Activated naive CD8-positive, alpha-beta T cell treated with anti-CD3 and anti-CD28 coated beads, Interleukin-2, amount 10 ng/mL, durations not matched to agents 7 days and 5 days (primary cell): ENCODE data around the gene CUL7. TPM values are rescaled to one million over a fixed set of nuclear protein-coding genes. Genes with fewer than 3 reads are reported as not detected.
A peak's percentile ranks its signal among the peaks of the same experiment; 100 is the strongest.

Experiments
- ATAC-seq: fragments of 150-1000 bp; cut with Tn5 transposase; one replicate; pipeline ENCODE4 v1.10.0; 2021; ENCODE audit warnings: low read depth, moderate library complexity
- POLR2A ChIA-PET: fragments of 350-600 bp; sonication (Branson Sonifier 250); formaldehyde crosslinking; loops from one replicate; lab custom pipeline; 2021; ENCODE audit warnings: antibody characterized with exemption; lab: Charles Lee
- DNase-seq: peaks from one replicate; pipeline ENCODE4 v3.0.0; 2021
- H3K27ac Mint-ChIP-seq: one replicate; pipeline ENCODE4 v1.8.0; 2022; ENCODE audit warnings: mild to moderate bottlenecking, mixed read lengths
- H3K27me3 Mint-ChIP-seq: one replicate; pipeline ENCODE4 v1.8.0; 2022; ENCODE audit warnings: mild to moderate bottlenecking, moderate library complexity, mixed read lengths
- H3K36me3 Mint-ChIP-seq: one replicate; pipeline ENCODE4 v1.8.0; 2021; ENCODE audit warnings: mild to moderate bottlenecking, mixed read lengths
- H3K4me1 Mint-ChIP-seq: one replicate; pipeline ENCODE4 v1.8.0; 2021; ENCODE audit warnings: mixed read lengths
- H3K4me3 Mint-ChIP-seq: one replicate; pipeline ENCODE4 v1.8.0; 2022; ENCODE audit warnings: mild to moderate bottlenecking, moderate library complexity, mixed read lengths
- H3K9me3 Mint-ChIP-seq: one replicate; pipeline ENCODE4 v1.8.0; 2021; ENCODE audit warnings: mixed read lengths
- total RNA-seq, 2 experiments: library from RNA; stranded (reverse); gene quantifications; one replicate each; pipeline ENCODE4 v1.2.3, GENCODE V29; 2021

Gene CUL7
- 10 to 100 TPM; 10.2 to 12.7 TPM for total RNA-seq

DNA sequence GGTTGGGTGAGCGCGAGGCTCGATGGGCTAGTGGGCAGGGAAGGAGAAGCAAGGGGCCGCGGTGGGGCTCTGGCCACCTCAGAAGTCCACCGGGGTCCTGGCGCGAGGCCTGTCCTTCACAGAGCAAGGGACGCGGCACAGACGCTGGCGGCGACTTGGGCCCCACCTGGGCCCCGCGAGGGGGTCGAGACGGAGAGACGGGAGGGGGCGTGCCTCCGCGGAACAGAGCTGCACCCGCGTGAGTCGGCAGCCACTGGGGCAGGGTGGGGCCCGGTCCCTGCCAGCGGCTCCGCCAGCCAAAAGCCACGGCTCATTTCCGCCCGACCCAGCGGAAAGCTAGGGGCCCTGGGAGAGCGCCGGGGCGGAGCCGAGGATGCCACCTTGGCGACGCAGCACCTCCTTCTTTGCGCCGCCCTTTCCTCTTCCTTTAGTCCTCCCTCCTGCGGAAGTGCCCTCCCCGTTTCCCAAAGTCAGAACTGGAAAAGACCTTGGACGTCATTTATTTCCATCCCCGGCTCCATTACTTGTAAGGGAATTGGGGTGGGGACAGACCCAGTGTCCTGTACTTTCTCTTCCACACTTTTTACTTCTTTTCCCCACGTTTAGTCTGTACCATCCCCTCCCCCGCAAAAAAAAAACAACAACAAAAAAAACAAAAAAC is at the start of gene CUL7:
Gene CUL7 (minus strand): TSS at position 307 of the 661 bp plus-strand sequence. CDS start 1,063 bp downstream, outside the sequence.
- peak; percentile 93 for DNase-seq
- H3K4me1 Mint-ChIP-seq: peaks cover 40% of the 10 kb centered on the region
- H3K4me3 Mint-ChIP-seq: peak within 1 kb of the TSS; percentile 99
- H3K9me3 Mint-ChIP-seq: no peaks in the 10 kb centered on the region
- POLR2A ChIA-PET: interaction anchor here (0.6 to 3.7 kb wide), 16 partner anchors 10 to 482 kb away, joined by 3 to 29 read pairs (median 4); partner anchors contain the start of genes CNPY3, KLHDC3, MEA1 and PEX6
- H3K27me3 Mint-ChIP-seq: no peaks in the 10 kb centered on the region
- peak; percentile 99 for ATAC-seq
- peak within 1 kb of the TSS; percentile 99 for H3K27ac Mint-ChIP-seq
- H3K36me3 Mint-ChIP-seq: peaks cover 12% of the 10 kb centered on the region

DNA sequence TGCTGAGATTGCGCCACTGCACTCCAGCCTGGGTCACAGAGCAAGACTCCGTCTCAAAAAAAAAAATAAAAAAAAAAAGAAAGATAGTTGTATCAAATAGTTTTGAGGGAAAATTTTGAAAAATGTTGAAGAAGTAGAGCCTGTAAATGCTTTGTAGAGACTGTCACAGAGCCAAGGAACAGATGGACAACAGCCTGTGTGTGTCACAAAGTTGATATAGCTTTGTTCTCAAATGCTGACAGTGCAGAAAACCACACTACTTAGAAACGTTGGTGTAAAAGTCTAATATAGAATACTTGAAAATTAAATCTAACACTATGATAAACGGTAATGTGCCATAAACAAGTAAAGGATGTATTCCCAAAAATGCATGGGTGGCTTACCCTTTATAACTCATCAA is 47.8 kb upstream of the CUL7 start:
- Mint-ChIP-seq H3K36me3 (no peaks in the 10 kb centered on the region), H3K27ac (no peak overlapping the region)

GRCh38 chr6:43097502-43097901 is 43.9 kb upstream of the CUL7 start:
- Mint-ChIP-seq H3K9me3 (no peaks in the 10 kb centered on the region), H3K4me3 (no peak overlapping the region), H3K4me1 (peaks cover 13% of the 10 kb centered on the region), H3K36me3 (no peaks in the 10 kb centered on the region), H3K27ac (no peak overlapping the region), H3K27me3 (peaks cover 5% of the 10 kb centered on the region)
- DNase-seq (no peak), ATAC-seq (no peak)
- POLR2A ChIA-PET: no interaction called here

More for the DNA sequence above, 47.8 kb upstream of the CUL7 start:
- no peak for DNase-seq
- peaks cover 9% of the 10 kb centered on the region for H3K27me3 Mint-ChIP-seq
- ATAC-seq: no peak
- H3K4me1 Mint-ChIP-seq: peaks cover 5% of the 10 kb centered on the region
- no peak overlapping the region for H3K4me3 Mint-ChIP-seq
- no peaks in the 10 kb centered on the region for H3K9me3 Mint-ChIP-seq
- POLR2A ChIA-PET: no interaction called here

DNA sequence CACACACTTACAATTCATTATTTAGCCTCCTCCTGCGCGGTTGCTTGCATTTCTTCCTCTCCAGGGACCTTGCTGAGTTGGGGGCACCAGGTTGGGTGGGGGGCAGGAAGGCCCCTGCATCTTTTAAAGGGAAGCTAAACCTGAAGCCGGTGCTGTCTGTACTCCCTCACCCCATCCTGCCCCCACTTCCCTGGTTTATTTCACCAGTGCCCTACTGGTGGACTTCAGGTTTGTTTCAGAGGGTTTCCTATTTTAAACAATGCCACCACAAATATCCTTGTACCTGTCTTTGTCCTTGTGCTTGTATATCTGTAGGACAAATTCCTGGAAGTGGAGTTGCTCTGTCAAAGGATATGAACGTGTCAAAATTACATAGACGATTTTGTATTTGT is 43.4 kb upstream of the CUL7 start:
- no peak for ATAC-seq
- Mint-ChIP-seq H3K27me3 (peaks cover 5% of the 10 kb centered on the region), H3K36me3 (no peaks in the 10 kb centered on the region), H3K4me1 (peaks cover 15% of the 10 kb centered on the region), H3K27ac (no peak overlapping the region), H3K4me3 (no peak overlapping the region), H3K9me3 (no peaks in the 10 kb centered on the region)
- DNase-seq: no peak
- POLR2A ChIA-PET: no interaction called here

GRCh38 chr6:43096451-43097097 is 42.9 kb upstream of the CUL7 start:
- ATAC-seq (no peak), DNase-seq (no peak)
- no peaks in the 10 kb centered on the region for H3K36me3 Mint-ChIP-seq
- H3K4me3 Mint-ChIP-seq: no peak overlapping the region
- H3K4me1 Mint-ChIP-seq: peaks cover 15% of the 10 kb centered on the region
- H3K27ac Mint-ChIP-seq: no peak overlapping the region
- H3K9me3 Mint-ChIP-seq: no peaks in the 10 kb centered on the region
- peaks cover 5% of the 10 kb centered on the region for H3K27me3 Mint-ChIP-seq
- POLR2A ChIA-PET: no interaction called here

DNA sequence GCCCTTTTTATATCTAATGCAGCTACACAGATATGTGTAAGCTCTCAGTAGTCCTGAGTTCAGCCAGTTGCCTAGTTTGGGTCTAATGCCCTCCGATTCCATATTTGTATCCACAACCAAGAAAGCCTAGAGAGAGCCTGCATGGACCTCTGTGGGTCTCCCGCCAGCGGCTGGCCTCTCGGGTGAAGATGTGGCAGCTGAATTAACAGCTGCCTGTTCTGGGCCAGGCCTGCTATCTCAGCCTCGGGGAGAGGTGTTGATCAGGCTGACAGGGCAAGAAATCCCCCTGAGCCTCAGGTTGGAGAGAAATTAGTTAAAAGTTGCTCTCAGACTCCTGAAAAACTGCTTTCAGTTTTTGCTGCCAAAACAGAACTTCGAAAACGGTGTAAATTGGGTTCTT is 42.3 kb upstream of the CUL7 start:
- Mint-ChIP-seq H3K27me3 (peaks cover 5% of the 10 kb centered on the region), H3K9me3 (no peaks in the 10 kb centered on the region), H3K4me3 (no peak overlapping the region), H3K4me1 (peaks cover 15% of the 10 kb centered on the region), H3K27ac (no peak overlapping the region), H3K36me3 (no peaks in the 10 kb centered on the region)
- DNase-seq: no peak
- no peak for ATAC-seq
- POLR2A ChIA-PET: no interaction called here

- H3K9me3 Mint-ChIP-seq: no peaks in the 10 kb centered on the region
- H3K27ac Mint-ChIP-seq: no peak overlapping the region
- no peak for DNase-seq
- H3K36me3 Mint-ChIP-seq: no peaks in the 10 kb centered on the region
- no peak overlapping the region for H3K4me3 Mint-ChIP-seq
- POLR2A ChIA-PET: no interaction called here
- H3K27me3 Mint-ChIP-seq: peaks cover 7% of the 10 kb centered on the region
- peaks cover 15% of the 10 kb centered on the region for H3K4me1 Mint-ChIP-seq
- ATAC-seq: peak; percentile 18
These were observed 40.0 kb upstream of the CUL7 start for GRCh38 chr6:43093436-43094289.

GRCh38 chr6:43092635-43093034 is 39.0 kb upstream of the CUL7 start:
- H3K27me3 Mint-ChIP-seq: peaks cover 5% of the 10 kb centered on the region
- H3K4me3 Mint-ChIP-seq: no peak overlapping the region
- H3K4me1 Mint-ChIP-seq: peaks cover 15% of the 10 kb centered on the region
- DNase-seq (no peak), ATAC-seq (no peak)
- POLR2A ChIA-PET: no interaction called here
- H3K36me3 Mint-ChIP-seq: no peaks in the 10 kb centered on the region
- no peaks in the 10 kb centered on the region for H3K9me3 Mint-ChIP-seq
- H3K27ac Mint-ChIP-seq: no peak overlapping the region

GRCh38 chr6:43091436-43091991 is 37.9 kb upstream of the CUL7 start:
- no peak overlapping the region for H3K4me3 Mint-ChIP-seq
- H3K9me3 Mint-ChIP-seq: no peaks in the 10 kb centered on the region
- H3K27me3 Mint-ChIP-seq: peaks cover 6% of the 10 kb centered on the region
- ATAC-seq: no peak
- POLR2A ChIA-PET: no interaction called here
- no peak for DNase-seq
- no peak overlapping the region for H3K27ac Mint-ChIP-seq
- H3K36me3 Mint-ChIP-seq: no peaks in the 10 kb centered on the region
- peaks cover 15% of the 10 kb centered on the region for H3K4me1 Mint-ChIP-seq

DNA sequence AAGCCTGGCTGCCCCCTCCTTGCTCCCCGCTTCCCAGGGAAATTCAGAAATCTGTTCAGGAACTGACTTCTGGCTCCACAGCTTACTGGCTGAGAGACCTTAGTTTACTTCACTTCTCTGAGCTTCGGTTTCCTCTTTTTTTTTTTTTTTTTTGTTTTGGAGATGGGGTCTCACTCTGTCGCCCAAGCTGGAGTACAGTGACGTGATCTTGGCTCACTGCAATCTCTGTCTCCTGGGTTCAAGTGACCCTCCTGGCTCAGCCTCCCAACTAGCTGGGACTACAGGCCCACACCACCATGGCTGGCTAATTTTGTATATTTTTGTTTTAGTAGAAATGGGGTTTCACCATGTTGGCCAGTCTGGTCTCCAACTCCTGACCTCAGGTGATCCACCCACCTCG is 37.4 kb upstream of the CUL7 start:
- Mint-ChIP-seq H3K9me3 (no peaks in the 10 kb centered on the region), H3K27ac (no peak overlapping the region), H3K27me3 (peaks cover 6% of the 10 kb centered on the region), H3K4me3 (no peak overlapping the region), H3K36me3 (no peaks in the 10 kb centered on the region), H3K4me1 (peaks cover 15% of the 10 kb centered on the region)
- POLR2A ChIA-PET: interaction anchor here (0.6 kb wide), 1 partner anchor 267 kb away, joined by 3 read pairs; no protein-coding TSS in a partner anchor
- ATAC-seq (no peak), DNase-seq (no peak)

DNA sequence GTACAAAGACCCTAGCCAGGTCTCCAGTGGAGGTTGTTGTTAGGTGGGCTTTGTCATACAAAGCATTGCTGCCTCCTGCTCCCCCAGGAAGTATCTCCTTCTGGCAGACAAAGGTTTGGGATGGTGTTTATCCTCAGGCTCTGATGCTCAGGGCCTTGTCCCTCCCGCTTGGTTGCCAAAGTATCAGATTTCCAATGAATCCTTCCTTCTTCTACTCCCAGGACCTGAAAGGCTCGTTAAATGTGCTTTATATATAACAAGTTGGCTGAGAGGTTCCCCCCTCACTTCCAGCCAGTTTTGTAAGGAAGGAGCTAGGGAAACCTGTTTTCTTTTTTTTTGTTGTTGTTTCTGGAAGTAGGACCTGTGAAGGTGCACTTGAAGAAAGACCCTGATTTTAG is 36.9 kb upstream of the CUL7 start:
- Mint-ChIP-seq H3K27ac (no peak overlapping the region), H3K27me3 (peaks cover 6% of the 10 kb centered on the region), H3K4me3 (no peak overlapping the region), H3K36me3 (no peaks in the 10 kb centered on the region), H3K4me1 (peaks cover 14% of the 10 kb centered on the region), H3K9me3 (no peaks in the 10 kb centered on the region)
- ATAC-seq (no peak), DNase-seq (no peak)
- POLR2A ChIA-PET: interaction anchor here (0.6 kb wide), 1 partner anchor 267 kb away, joined by 3 read pairs; no protein-coding TSS in a partner anchor

DNA sequence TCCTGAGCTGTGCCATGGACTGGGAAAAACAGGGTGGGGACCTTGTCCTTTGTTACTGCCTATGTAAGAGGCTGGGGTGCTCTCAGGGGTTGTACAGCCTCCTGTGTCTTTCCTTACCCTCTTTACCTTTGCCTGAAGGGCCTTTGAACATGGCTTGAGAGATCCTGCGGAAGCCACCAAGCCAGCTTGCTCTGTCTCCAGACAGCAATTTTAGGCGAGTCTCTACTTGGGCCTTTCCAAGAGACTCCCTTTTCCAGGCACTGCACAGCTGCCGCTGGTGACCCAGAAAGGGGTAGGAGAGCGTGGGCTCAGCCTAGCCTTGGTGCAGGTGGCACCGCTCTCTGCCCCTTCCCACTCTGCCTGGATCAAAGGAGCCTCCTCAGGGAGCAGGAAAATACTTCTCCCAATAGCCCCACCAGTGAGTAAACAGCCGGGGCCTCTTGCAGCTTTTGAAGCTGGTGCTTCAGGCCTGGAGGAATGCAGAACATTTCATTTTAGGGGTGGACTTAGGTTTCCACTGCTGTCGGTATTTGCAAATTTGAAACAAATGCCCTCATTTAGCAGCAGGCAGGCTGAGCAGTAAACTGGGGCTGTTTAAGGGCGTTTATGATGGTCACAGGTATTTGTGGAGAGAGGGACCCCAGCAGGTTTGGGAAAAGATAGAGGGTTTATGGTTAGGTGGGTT is 36.4 kb upstream of the CUL7 start:
- DNase-seq: no peak
- Mint-ChIP-seq H3K9me3 (no peaks in the 10 kb centered on the region), H3K27me3 (peaks cover 6% of the 10 kb centered on the region), H3K36me3 (no peaks in the 10 kb centered on the region), H3K4me3 (no peak overlapping the region), H3K27ac (no peak overlapping the region), H3K4me1 (peaks cover 14% of the 10 kb centered on the region)
- POLR2A ChIA-PET: no interaction called here
- ATAC-seq: no peak

- DNase-seq (no peak), ATAC-seq (no peak)
- no peak overlapping the region for H3K4me3 Mint-ChIP-seq
- POLR2A ChIA-PET: no interaction called here
- no peaks in the 10 kb centered on the region for H3K9me3 Mint-ChIP-seq
- H3K4me1 Mint-ChIP-seq: peaks cover 14% of the 10 kb centered on the region
- no peak overlapping the region for H3K27ac Mint-ChIP-seq
- H3K36me3 Mint-ChIP-seq: no peaks in the 10 kb centered on the region
- peaks cover 6% of the 10 kb centered on the region for H3K27me3 Mint-ChIP-seq
These were observed 35.8 kb upstream of the CUL7 start for GRCh38 chr6:43089467-43089866.
